Measurements from ENCODE around the gene F8A3.
"Not testable (repeated sequence)": the region's sequence is repeated elsewhere in the genome, so short reads cannot be mapped to it uniquely, and the experiment has no call there.

The F8A3 gene

DNA sequence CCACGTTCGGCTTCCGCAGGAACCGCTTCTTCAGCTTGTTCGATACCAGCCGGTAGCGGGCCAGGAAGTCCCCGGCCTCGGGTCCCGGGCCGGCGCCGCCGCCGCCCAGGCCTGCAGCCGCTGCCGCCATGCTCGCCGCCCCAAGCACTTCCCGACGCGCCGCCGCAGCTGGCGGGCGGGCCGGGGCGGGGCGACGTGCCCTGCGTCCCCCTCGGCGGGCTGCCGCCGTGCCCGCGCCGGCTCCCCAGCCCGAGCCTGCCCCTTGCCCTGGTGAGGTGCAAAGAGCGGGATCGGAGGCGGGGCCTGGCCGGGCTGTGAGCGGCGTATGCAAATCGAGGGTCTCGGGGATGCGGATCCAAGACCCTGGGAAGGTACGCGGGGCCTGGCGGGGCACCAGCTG is at the start of gene F8A3:
Gene F8A3, minus strand, starts transcription at position 150 of the 400 bp plus-strand sequence. Its CDS starts 20 bp downstream, at position 130.
- not testable (repeated sequence) for DNase-seq

DNA sequence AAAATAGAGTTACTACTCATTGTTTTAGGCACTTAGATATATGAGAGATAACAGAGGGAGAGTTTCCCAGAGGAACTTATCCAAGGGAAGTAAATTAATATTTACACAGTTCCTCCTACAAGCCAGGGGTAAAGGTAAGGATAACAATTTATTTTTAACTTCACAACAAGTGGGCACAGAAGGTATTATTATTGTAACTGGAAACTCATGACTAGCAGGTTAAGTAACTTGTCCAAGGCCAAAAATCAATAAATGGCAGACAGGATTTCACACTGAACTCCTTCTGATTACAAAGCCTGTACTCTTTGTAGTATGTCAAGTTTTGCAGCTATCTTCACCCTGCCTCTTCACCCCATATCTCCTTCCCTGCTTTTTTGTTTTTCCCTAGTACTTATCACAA is 46.9 kb upstream of the F8A3 start:
- no peak for DNase-seq

DNA sequence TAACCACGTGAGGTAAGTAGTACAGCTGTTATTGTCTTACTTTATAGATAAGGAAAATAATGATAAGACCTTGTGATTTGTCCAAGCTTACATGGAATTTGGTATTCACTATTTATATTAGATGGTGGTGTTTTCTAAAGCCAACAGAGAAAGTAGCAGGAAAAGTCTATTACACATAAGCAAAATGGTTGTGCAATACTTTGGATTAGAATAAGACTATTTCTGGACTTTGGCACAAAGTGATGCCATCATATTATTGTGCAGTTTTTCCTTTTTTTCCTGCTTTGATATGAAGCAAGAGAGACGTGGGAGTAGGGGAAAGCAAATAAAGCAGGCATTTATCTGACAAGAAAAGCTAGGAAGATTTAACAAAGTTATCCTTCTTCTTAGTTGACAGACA is 36.7 kb upstream of the F8A3 start:
- not testable (repeated sequence) for DNase-seq

DNA sequence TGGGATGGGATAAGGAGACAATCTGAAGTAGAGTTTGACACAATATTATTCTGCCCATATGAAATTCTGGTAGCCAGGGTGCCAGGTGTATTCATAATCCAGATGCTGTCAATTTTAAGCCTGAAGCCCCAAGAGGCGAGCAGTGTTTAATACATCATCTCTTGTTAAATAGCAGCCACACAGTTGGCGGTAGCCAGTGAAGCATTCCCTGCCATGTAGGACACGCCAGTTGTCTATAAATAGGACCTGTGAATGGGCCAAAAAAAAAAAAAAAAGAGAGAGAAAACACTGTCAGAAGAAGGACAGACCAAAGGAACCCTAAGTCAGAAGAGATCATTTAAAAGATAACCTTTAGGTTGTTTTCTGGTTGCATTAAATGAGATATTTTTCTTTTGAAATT is 33.0 kb upstream of the F8A3 start:
- DNase-seq: not testable (repeated sequence)

DNA sequence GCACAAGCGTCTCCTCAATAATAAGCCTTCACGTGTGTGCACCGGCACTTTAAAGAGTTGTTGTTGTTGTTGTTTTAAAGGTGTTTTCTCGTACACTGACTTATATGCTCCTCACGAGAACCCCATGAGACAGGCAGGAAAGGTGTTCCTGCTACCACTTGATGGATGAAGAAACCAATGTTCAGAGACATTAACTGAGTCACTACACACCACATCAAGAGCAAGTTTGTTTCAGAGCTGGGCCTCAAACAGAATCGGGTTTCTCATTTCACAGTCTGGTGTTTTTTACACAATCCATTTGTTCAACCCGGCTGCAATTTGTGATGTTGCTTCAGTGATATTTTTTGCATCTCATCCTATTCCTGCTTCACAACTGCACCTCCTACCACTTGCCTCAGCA is 18.7 kb upstream of the F8A3 start:
- DNase-seq: not testable (repeated sequence)

DNA sequence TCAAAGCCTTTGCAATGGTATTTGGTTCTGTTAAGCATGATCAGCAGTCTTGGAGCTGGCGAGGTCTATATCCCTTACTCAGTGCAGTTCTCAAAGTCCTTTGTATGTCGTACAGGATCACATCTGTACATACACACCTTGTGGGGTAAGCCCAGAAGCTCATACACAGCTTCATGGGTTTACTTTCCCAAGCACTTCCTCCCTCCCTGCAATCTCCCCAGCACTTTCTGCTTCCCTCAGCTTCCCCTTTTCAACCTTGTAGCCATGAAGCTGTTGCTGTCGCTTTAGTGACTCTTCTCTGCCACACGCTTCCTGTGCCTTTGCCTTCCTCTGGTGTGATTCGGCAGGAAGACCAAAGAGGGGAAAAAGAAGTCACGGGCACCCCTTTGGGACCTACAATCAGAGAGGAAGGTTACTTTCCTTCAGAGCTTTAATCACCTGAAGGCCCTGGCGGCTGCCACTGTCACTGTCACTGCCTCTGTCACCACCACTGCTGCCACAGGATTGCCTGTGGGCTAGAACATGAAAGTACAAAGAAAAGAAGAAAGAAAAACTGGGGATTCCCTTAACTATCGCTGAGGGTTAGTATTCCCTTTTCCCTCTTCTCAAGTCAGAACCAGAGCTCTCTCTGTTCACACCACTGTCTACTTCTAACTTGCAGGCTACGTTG is 8.0 kb upstream of the F8A3 start:
- not testable (repeated sequence) for DNase-seq

DNA sequence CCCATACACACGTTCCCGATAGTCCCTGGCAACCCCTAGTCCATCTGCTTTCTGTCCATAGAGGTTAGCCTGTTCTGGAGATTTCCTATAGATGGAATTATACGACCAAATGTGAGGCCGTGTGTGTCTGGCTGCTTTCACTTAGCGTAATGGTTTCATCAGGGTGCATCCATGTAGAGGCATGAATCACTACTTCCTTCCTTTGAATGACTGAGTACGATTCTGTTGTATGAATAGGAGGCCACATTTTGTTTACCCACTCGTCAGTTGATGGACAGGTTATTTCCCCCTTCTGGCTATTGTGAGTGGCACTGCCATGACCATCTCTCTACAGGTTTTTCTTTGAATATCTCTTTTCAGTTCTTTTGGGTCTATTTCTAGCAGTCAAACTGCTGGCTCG is 2.1 kb upstream of the F8A3 start:
- DNase-seq: not testable (repeated sequence)

DNA sequence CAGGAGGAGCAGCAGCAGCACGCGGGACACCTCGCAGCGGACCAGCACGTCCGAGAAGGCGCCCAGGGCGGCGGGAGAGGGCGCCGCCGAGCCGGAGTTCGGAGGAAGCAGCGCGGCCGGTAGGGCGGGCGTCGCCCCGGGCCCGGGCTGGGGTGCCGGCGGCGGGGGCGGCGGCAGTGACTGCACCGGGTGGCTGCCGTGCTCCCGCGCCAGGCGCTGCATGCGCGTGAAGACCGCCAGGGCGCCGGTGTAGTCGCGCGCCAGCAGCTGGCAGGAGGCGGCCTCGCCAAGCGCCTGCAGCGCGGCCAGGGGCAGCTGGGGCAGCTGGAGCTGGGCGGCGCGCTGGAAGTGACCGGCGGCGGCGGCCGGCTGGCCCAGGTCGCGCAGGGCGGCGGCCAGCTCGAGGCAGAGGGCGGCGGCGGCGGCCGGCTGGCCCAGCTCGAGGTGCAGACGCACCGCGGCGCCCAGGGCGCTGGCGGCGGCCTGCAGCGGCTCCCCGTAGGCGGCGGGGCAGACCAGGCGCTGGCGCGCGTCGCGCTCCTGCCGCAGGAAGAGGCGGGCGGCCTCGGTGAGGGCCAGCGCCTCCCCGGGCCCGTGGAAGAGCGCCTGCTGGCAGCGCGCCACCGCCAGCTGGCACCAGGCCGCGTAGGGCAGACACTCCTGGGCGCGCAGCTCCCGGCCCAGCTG is 516 bp downstream of the F8A3 start:
- DNase-seq: not testable (repeated sequence)

DNA sequence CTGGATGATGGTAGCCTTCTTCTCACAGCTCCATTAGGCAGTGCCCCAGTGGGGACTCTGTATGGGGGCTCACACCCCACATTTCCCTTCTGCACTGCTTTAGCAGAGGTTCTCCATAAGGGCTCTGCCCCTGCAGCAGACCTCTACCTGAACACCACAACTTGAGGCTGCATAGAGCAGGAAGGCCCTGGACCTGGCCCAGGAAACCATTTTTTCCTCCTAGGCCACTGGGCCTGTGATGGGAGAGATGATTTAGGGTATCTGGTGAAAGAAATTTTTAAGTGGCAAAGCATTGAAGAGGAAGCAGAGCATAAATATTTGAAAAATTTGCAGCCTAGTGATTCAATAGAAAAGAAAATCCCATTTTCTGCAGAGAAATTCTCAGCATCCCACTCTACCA is 17.3 kb downstream of the F8A3 start:
- DNase-seq: no peak

DNA sequence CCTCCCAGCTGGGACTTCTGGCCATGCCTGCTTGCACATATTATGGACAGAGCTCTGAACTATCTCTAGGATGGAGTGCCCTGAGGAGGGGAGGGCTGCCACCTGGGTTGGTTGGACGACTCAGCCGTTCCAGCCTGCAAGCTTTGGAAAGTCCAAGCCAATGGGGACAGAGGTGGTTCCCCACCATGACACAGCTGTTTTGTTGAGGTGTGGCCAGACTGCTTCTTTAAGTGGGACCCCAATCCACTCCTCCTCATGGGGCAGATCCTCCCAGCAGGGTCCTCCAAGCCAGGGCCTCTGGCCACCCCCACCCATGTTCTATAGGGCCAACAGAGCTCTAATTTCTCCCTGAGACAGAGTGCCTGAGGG is 22.7 kb downstream of the F8A3 start:
- DNase-seq: no peak

DNA sequence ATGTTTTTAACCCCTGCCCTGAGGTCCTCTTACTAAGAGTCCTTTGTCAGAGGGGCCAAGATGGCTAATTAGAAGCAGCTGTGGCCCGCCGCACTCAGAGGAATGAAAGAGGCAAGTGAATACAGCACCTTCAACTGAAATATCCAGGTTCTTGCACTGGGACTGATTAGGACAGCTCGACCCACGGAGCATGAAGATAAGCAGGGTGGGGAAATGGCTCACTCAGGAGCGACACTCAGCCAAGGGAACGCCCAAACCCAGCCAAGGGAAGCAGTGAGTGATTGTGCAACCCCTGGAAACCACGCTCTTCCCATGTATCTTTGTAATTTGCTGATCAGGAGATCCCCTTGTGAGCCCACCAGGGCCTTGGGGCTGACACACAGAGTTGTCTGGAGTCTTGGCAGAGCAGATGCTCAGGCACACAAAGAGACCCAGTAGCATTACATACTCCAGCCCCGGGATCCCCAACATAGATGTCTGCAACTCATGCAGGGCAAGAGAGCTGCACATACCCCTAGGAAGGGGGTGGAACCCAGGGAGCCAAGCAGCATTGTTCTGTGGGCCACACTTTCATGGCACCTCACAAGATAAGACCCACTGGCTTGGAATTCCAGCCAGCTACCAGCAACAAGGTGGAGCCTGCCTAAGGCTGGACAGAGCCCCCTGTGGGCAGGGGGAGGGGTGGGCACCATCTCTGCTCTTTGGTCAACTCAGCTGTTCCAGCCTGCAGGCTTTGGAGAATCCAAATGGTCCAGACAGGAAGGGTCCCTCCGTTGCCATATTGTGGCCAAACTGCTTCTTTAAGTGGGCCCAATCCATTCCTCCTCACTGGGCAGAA is 23.3 kb downstream of the F8A3 start:
- no peak for DNase-seq

DNA sequence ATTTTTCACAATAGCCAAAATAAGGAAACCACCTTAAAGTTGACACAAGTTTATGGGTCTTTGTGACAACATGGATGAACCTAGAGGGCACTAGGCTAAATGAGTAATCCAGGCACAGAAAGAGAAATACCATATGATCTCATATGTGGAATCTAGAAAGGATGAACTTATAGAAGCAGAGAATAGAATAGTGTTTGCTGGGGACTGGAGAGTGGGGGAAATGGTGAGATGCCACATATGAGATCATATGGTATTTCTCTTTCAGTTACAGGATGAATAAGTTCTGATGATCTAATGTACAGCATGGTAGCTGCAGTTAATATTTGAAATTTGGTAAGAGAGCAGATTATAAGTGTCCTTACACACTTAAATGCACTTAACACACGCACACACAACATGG is 40.7 kb downstream of the F8A3 start:
- no peak for DNase-seq
